ENCODE measurements around the gene NFYC. TPM values are rescaled to one million over a fixed set of nuclear protein-coding genes. Genes with fewer than 3 reads are reported as not detected.
"Not testable (repeated sequence)": the region's sequence is repeated elsewhere in the genome, so short reads cannot be mapped to it uniquely, and the experiment has no call there.

Gene NFYC
- total RNA-seq, 1 experiment from 2014 or later, result 38.1 TPM

DNA sequence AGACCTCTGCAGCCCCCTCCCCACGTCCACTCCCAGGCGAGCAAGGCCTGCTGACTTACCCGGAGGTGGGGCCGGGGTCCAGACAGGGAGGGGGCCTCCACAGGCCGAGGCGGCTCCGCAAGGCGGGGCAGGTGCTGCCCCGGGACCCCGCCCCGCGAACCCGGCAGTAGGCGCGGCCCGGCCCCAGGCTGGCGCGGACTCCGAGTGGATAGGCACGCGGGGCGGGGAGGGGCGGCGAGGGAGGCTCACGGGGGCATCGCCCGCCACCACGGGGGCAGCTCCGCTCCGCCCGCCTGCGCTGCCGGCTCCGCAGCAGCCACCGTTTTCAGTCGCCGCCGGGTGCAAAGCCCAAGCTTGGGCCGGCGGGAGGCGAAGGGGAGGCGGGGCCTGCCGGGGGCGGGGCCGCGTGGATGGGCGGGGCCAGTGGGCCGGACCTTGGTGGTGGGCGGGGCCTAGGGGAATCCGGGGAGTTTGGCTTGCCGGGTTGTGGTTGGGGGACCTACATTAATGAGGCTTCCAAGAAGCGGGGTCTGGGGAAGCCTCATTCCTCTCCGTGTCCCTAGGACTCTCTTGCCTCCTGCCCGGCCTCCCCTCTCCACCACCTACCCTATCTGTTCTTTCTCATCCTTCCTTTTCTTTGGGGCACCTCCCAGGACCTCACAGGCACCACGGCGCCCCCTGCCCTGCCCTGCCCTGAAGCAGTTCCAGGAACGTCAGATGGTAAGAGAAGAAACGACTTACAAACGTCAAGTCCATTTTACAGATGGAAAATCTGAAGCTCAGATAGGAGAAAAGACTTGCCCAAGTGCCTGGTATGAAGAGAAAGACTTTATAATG is 26.0 kb upstream of the NFYC start, which contains the start of gene RIMS3:
TSS of gene RIMS3 (minus strand) at position 348 of the 837 bp plus-strand sequence. CDS start 23,757 bp downstream, outside the sequence.
- peak; percentile 53 for DNase-seq (ENCODE audit: low read depth)

DNA sequence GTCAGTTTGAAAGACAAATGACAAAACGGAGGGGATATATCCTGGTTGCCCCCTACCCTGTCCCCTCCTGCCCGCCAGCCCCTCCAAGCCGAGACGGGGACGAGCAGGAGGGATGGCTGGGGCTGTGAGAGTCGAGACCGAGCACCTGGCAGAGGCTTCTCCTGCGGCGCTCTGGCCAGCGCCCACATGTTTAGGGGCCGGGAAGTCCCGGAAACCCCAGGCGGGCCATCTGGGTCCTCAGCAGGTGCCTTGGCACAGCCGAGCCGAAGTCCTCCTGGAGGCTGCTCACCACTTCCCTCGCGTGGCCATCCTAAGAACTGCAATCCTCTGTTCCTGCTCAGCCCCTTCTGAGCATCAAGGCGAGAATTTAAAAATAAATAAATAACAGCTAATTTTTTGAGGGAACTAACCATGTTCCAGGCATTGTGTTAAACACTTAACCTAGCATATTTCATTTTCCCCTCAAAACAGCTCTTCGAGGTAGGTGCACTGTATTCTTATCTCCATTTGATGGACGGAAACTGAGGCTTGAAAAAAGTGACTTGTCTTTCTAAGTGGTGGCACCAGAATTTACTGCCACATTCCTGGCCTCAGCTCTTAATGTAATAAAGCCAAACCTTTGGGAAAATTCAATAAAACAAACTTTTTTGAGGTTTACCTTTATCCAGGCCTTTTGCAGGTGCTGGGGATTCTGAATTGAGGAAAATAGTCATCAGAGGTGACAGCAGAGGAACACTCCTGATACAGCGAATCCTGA is 22.6 kb upstream of the NFYC start:
- peak; percentile 58 for DNase-seq (ENCODE audit: low read depth)

DNA sequence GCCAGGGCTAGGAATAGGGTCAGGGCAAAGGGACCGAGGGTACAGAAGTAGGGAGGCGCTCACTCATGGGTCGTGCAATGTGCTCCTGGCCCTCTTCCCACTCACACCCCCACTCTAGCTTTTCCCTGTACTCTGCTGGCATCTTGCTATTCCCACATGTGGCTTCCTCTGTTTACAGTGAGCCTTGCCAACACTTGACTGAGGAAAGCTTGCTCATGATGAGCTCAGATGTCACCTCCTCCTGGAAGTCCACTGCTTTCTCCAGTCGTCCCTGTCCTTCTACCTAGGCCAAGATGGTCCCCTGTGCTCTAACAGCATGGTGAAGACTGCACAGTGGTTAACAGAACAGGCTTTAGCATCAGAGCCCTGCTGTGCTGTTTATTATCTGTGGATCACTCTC is 18.1 kb upstream of the NFYC start:
- no peak for DNase-seq (ENCODE audit: low read depth)

DNA sequence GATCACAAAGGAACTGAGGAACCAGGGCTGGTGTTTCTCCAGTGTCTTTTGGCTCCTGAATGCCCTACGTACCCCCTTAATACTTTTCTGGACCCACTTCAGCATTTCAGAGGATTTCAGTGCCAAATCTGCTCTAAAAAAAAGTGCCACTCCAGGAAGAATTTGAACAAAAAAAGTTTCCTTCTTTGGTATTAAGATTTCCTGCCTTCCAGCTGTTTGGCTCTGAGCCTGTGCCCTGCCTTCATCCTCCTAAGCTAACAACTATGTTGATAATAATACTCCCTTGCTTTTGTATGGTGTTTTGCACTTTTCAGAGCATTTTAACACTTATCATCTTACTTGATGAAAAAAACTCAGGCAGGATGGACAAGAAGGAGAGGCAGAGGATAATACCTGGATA is 15.0 kb upstream of the NFYC start:
- no peak for DNase-seq (ENCODE audit: low read depth)

DNA sequence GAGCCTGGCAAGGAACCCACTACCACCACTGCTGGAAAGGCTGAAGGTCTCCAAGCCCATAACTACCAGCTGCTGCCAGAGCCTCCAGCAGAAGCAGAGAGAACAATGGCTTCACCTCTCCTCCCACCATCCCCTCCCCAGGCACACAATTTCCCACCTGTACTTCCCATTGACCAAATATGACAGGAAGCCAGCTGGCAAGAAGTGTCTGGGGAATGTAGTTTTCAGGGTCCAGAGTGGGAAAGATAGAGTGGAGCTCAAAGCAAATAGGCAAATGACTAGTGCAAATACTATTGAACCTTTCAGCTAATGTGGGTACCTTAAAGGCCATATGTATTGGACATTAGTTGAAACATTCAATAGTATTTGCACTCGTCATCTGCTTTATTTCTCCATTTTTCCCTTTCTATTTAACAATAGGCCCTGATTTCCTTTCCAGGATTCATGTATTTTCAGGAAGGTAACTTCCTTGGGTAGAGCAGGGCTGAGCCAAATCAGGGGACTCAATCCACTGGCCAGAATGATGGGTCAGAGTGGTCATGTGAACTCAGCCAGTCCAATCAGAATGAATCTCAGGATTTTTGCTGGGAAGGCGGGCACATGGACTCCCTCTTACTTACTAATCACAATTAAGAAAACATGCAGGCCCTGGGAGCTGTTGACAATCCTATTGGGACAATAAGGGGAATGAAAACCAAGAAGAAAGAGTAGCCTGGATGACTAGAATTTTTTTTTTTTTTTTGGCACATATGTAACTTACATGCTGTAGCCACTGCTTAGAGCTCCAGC is 12.1 kb upstream of the NFYC start:
- DNase-seq (ENCODE audit: low read depth), result no peak

DNA sequence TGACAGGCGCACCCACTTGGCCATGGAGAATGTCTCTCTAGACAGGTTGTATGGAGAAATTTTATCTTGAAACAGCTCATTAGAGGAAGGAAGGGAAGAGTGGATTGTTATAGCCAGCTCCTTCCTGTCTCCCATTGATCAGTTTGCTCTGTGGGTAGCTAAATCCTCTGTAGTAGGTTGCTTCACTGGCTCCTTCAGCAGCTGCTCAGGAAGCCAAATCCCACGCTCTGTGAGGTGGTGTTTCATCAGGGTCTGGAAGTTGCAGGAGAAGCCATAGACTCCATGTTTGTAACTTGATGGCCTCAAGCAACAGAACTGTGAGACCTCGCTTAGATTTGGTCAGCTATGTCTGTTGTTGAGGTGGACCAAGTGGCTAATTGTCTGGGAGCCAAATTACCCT is 6.8 kb upstream of the NFYC start:
- no peak for DNase-seq (ENCODE audit: low read depth)

DNA sequence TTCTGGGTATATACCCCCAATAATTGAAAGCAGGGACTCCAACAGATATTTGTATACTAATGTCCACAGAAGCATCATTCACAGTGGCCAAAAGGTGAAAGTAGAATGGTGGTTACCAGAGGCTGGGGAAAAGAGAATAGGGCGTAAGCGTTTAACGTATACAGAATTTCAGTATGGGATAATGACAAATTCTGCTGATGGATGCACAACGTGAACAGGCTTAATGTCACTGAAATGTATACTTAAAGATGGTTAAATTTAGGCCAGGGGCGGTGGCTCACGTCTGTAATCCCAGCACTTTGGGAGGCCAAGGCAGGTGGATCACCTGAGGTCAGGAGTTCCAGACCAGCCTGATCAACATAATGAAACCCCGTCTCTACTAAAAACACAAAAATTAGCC is 4.4 kb upstream of the NFYC start:
- DNase-seq (ENCODE audit: low read depth), result no peak

DNA sequence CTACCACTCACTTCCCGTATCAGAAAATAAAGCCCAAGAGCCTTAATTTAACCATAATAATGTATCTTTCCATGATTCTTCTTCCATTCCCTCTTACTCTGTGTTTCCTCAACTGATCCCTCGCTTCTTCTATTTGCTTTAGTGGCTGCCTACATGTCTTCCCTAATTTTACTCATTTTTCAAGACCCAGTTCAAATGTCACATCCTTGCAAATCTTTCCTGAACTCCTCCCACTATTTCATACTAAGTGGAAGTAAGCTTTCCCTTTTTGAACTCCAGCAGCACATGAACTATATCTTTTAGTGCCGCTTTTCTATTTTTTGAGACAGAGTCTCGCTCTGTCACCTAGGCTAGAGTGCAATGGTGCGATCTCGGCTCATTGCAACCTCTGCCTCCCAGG is 3.8 kb upstream of the NFYC start:
- no peak for DNase-seq (ENCODE audit: low read depth)

DNA sequence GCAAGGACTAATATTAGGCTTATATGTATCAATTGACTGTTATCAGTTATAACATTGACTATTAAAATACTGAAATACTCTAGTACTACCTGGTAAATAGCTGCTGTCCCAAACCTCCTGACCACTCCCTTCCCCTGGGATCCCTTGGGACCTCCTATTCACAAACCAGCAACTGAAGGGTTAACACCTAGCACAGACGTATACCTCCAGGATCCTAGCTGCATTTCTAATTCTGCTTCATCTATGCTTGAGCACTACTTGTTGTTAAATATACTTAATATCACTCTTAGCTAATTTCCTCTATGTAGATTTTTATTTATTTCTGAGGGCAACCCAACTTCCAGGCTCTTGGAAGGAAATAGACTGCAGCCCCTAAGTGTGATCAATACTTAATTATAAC is 1.8 kb upstream of the NFYC start:
- no peak for DNase-seq (ENCODE audit: low read depth)

DNA sequence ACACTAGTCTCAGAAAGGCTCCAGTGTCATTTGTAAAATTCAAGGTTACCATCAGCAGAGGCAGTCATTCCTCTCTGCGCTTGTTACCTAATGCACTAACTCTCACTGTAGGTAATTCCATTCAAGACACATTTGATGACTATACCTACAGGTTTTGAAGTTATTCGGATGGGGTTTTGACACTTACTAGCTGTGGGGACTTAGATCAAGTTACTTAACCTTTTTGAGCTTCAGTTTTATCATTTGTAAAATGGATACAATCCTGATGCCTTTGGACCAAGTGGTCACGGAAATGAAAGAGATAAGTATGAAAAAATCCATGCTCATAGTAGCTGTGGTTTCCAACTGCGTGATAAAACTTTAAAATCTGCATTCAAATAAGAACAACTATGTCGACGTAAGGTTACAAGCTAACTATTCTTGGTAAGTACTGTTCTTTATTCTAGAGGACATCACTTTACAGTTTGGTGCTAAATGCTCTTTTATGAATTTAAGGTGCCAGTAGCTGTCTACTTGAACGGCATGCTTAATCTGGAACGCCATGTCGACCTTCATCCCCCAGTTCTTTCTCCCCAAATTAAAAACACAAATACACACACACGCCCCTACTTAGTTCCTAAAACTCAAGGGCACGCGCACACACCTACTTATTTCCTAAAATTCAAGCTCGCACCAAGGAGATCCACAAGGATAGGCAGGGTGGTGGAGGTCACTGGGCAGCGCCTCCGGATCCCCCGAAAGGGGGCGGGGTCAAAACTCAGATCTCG is 550 bp upstream of the NFYC start:
- no peak for DNase-seq (ENCODE audit: low read depth)

DNA sequence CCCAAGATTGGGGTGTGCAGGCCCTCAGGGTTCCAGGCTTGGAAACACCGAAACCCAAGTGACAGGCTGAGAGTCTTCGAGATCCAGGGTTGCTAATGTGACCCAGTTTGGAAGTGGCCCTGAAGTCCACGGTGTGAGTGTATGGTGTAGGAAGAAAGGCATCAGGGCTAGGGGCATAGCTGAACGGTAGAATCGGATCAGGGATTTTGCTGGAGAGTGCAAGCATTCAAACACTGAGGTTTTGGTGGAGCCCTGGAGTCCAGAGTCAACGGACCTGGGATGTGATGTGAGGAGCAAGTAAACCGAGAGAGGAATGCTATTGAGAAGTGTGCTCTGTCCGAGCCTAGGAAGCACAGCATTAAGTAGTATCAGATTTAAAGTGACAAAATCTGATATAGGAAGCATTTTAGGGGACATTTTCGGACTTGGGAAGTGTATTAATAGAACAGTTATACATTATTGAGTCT is 958 bp downstream of the NFYC start:
- DNase-seq (ENCODE audit: low read depth), result peak; percentile 65

DNA sequence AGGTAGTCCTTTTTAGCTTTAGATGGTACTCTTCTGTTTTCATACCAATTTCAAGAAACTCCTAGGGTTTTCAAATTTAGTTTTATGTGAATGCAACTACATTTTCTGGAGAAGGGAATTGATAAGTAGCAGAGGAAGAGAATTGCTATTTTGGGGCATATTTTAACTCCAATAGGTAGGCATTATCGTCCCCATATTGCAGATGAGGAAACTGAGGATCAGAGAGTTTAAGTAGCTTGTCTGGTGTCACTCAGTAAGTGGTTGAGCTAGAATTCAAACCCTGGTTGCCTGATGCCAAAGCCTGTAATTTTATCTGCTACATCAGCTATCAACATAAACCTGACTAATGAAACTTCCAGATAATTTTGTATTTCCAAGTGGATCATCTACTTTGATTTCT is 1.9 kb downstream of the NFYC start:
- DNase-seq (ENCODE audit: low read depth), result no peak

DNA sequence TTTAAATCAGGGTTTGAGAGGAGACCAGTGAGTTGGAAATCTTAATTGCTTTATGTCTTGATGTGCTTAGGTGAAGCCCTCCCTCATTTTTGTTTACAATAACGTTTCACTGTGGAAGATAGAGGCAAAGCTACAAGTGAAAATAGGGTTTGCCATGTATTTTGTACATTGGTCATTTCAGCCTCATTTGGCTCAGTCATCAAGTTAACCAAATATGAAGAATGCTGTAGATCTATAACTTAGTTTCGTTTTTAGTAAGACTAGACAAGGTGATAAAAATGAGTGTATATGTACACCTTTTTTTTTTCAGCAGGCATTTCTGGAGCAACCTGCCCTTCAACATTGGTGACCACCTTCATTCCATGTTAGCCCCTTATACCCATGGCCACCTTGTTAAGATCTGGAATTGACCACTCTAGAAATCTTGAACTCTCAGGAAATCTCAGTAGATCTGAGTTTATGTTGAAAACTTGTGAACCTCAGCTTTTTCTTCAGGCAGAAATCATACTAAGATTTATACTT is 2.9 kb downstream of the NFYC start:
- no peak for DNase-seq (ENCODE audit: low read depth)

DNA sequence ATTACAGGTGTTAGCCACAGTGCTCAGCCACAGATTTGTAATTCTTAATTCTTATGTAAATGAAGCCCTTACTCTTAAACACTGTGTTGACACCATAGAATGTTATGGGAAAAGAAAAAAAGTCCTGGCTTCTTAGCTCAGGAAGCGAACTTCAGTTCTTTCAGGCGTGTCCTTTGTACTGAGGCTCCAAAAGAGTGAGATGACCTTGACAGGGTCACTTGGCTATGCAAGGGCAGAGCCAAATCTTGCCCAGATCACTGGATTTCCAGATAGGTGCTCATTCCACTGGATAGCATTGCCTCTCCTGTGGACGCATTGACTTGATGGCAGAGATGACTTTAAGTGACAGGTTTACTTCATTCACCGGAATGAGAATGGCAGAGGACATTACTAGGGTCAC is 4.8 kb downstream of the NFYC start:
- no peak for DNase-seq (ENCODE audit: low read depth)

DNA sequence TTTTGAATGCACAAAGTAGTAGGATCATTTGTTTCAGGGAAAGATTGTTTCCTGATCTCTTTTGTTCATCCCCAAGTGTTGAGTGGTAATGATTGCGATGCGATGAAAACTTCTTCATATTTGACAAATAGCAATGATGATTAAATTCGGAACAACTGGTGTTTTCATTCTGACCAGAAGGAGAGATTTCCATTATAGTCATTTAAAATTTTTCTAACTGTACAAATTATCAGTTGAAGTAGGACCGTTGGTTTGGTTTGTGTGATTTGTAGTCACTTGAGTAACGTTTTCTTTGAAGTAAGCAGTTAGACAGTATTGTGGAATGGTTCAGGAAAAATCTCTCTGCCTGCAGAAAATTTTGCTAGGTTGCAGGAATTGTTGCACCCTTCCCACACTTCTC is 5.9 kb downstream of the NFYC start:
- no peak for DNase-seq (ENCODE audit: low read depth)

DNA sequence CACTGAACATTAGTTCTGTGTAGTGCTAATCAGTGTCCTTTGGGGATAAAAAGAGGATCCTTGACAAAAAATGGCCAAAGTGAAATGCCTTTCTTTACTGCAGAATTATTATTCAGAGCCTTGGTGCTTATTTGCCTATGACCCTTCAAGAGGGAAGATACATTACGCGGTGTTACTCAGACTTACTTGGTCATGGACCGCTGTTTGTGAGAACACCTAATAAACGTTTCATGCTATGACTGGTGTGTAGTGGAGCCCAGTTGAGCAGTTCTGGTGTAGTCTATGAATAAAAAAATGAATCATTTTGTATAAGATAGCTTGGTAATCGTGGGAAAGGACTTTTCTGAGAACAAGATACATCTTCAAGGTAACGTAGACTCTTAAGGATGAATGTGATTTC is 8.3 kb downstream of the NFYC start:
- DNase-seq (ENCODE audit: low read depth), result no peak

DNA sequence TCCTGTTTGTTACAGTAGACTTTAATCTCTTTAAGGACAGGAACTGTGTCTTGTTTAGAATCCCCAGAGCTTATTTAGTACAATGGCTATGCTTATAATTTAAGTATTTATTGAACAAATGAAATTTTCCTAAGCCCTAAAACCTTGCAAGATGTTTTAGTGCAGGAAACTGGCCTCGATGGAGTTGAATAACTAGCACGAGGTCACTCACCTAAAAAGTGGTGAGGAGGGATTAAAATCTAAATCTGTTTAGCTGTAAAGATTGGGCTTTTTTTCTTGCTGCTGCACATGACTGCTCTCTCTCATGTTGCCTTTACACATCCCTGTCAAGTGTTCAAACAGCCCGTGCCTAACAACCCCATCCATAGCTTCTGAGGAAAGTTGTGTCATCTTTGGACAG is 10.2 kb downstream of the NFYC start:
- no peak for DNase-seq (ENCODE audit: low read depth)

DNA sequence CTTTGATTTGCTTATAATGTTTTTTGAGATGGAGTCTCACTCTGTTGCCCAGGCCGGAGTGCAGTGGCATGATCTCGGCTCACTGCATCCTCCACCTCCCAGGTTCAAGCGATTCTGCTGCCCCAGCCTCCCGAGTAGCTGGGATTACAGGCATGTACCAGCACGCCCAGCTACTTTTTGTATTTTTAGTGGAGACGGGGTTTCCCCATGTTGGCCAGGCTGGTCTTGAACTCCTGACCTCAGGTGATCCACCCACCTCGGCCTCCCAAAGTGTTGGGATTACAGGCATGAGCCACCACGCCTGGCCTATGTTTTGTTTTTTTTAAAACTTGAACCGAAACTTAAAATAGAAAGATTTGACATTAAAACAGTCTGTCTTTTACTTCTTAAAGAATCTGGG is 11.3 kb downstream of the NFYC start:
- DNase-seq (ENCODE audit: low read depth), result not testable (repeated sequence)

DNA sequence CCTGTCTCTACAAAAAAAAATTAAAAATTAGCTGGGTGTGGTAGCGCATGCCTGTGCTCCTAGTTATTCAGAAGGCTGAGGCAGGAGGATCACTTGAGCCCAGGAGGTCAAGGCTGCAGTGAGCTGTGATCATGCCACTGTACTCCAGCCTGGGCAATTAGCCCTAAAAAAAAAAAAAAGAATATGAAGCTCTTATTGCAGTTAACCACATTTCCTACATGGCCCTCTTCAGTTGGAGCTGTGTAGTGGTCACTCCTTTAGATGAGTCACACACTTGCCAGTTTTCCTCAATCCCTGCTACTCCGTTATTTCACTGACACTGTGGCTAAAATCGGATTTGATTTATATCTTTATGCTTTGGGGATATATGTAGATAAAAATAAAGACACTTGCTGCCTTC is 11.8 kb downstream of the NFYC start:
- DNase-seq (ENCODE audit: low read depth), result peak; percentile 95

DNA sequence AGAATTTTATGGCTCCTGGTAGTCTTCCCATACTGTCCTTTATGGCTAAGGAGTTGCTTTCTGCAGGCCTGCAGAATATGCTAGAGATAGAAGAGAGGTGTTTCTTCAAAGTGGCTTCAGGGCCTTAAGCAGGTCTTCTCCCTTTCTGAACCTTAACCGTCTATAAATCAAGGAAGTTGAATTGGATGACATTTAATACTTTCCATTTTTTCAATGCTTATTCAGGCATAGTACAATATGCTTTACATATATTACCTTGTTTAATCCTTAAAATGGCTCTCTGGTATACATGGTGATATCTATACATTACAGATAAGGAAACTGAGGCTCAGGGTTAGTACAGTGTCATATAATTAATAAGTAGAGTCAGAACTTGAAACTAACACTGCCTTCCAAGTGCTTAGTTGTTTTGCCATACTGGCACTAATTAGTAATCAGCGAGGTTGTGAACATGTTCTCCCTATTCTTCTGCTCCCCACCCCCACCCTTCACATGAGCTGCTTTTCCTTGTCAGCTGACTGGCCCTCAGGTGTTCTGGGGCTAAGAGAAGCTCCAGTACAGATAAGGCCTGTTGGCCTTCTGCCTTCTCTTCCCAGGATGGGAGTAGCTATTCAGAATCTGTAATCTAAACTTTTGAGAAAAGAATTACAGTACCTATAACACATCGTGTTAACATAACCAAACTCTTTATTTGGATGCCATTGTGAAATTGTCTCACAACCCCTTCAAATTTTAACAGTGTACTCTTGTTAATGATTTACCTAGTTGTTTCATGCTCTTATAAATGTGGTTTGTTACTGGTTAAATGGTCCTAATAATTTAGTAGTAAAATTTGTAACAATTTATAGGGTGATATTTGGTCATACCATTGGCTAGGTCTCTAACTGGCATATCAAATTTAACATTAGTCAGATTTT is 13.6 kb downstream of the NFYC start:
- DNase-seq (ENCODE audit: low read depth), result no peak

All from M059J (cell line).